ENCODE measurements around the gene ERBB3.
A peak's percentile ranks its signal among the peaks of the same experiment; 100 is the strongest.

The ERBB3 gene

GRCh38 chr12:56080556-56081138, 682 bp downstream of the ERBB3 start:
- ATAC-seq, result no peak

- no peak for ATAC-seq
Measured at GRCh38 chr12:56081393-56082347, 1.7 kb downstream of the ERBB3 start.

- ATAC-seq, result no peak
Measured at GRCh38 chr12:56082382-56082781, 2.4 kb downstream of the ERBB3 start.

- ATAC-seq, result no peak
Measured at GRCh38 chr12:56082967-56083366, 3.0 kb downstream of the ERBB3 start.

- peak in 1 of 2 donors; percentile 49 for ATAC-seq
Measured at GRCh38 chr12:56084958-56085543, 5.1 kb downstream of the ERBB3 start.

GRCh38 chr12:56086096-56086495, 6.1 kb downstream of the ERBB3 start:
- ATAC-seq, result no peak

- ATAC-seq, result no peak
Measured at GRCh38 chr12:56086608-56087007, 6.6 kb downstream of the ERBB3 start.

GRCh38 chr12:56087220-56087619, 7.3 kb downstream of the ERBB3 start:
- no peak for ATAC-seq

GRCh38 chr12:56097738-56098137, 17.8 kb downstream of the ERBB3 start:
- no peak for ATAC-seq

GRCh38 chr12:56098592-56098991, 18.6 kb downstream of the ERBB3 start:
- ATAC-seq, result no peak

- no peak for ATAC-seq
Measured at GRCh38 chr12:56099787-56100186, 19.8 kb downstream of the ERBB3 start.

GRCh38 chr12:56101045-56101444, 21.1 kb downstream of the ERBB3 start:
- no peak for ATAC-seq

- ATAC-seq, result no peak
Measured at GRCh38 chr12:56102683-56103065, 22.7 kb downstream of the ERBB3 start.

GRCh38 chr12:56103066-56103711, 23.2 kb downstream of the ERBB3 start:
- ATAC-seq, result no peak

GRCh38 chr12:56103823-56104108, 23.8 kb downstream of the ERBB3 start:
- ATAC-seq, result no peak

GRCh38 chr12:56104109-56104814, 24.3 kb downstream of the ERBB3 start, which contains the start of gene PA2G4:
Gene PA2G4 (plus strand): TSS chr12:56104559. CDS start chr12:56104738, 179 bp downstream.
- ATAC-seq, result peak; percentile 94 to 96

- peak; percentile 1 to 5 for ATAC-seq
Measured at GRCh38 chr12:56104815-56105608, 25.0 kb downstream of the ERBB3 start.

- no peak for ATAC-seq
Measured at GRCh38 chr12:56105609-56105902, 25.6 kb downstream of the ERBB3 start.

GRCh38 chr12:56107242-56107641, 27.3 kb downstream of the ERBB3 start:
- no peak for ATAC-seq

GRCh38 chr12:56110571-56110970, 30.6 kb downstream of the ERBB3 start:
- no peak for ATAC-seq

- no peak for ATAC-seq
Measured at GRCh38 chr12:56114084-56114483, 34.1 kb downstream of the ERBB3 start.

GRCh38 chr12:56115329-56115728, 35.4 kb downstream of the ERBB3 start:
- no peak for ATAC-seq
